ENCODE data around the gene ECHS1. TPM values are rescaled to one million over a fixed set of nuclear protein-coding genes. Genes with fewer than 3 reads are reported as not detected.

Gene ECHS1
- total RNA-seq, 1 donor from 2014 or later, result 77.4 TPM

DNA sequence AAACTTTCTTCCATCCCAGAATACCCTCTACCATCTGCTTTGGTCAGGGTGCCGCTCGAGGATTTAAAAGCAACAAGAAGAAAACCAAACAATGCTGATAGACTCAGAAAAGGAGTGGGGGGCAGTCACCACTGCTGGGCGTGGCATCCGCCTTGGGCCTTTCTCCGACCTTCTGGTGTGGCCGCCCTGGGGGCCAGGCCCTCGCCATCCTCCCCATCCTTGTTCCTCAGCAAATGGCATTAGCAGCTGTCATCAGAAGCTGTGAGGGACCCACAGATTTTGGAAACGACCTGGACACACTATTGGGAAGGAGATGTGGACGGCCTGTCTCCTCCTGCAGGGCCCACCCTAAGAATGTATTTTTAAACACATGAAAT is 60.4 kb downstream of the ECHS1 start:
- H3K9me3 Mint-ChIP-seq, result no peaks in the 10 kb centered on the region
- H3K9me3 ChIP-seq (ENCODE audit: low read depth), result no peaks in the 10 kb centered on the region

More for the DNA sequence above, 60.4 kb downstream of the ECHS1 start:
- Histone ChIP-seq H3K4me3 (no peak overlapping the region), H2AFZ (replicated peaks) (no peak overlapping the region), H3K27ac (no peak overlapping the region), H3K9ac (no peak overlapping the region), H3K36me3 (no peaks in the 10 kb centered on the region), H3K4me1 (peaks cover 1% of the 10 kb centered on the region), H3K79me2 (ENCODE audit: low read depth) (peaks cover 8% of the 10 kb centered on the region), H3F3A (ENCODE audit: low read depth) (peaks cover 8% of the 10 kb centered on the region), H4K20me1 (ENCODE audit: low read depth) (peaks cover 15% of the 10 kb centered on the region), H3K4me2 (no peak overlapping the region), H3K27me3 (no peaks in the 10 kb centered on the region)
- H3K27me3 Mint-ChIP-seq (ENCODE audit: insufficient read depth, low read depth), result peaks cover 5% of the 10 kb centered on the region
- no peak overlapping the region for H3K4me3 Mint-ChIP-seq
- no peak for DNase-seq (ENCODE audit: low spot score)
- TF ChIP-seq, protein P1, sequence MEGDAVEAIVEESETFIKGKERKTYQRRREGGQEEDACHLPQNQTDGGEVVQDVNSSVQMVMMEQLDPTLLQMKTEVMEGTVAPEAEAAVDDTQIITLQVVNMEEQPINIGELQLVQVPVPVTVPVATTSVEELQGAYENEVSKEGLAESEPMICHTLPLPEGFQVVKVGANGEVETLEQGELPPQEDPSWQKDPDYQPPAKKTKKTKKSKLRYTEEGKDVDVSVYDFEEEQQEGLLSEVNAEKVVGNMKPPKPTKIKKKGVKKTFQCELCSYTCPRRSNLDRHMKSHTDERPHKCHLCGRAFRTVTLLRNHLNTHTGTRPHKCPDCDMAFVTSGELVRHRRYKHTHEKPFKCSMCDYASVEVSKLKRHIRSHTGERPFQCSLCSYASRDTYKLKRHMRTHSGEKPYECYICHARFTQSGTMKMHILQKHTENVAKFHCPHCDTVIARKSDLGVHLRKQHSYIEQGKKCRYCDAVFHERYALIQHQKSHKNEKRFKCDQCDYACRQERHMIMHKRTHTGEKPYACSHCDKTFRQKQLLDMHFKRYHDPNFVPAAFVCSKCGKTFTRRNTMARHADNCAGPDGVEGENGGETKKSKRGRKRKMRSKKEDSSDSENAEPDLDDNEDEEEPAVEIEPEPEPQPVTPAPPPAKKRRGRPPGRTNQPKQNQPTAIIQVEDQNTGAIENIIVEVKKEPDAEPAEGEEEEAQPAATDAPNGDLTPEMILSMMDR (IDR thresholded peaks at IDR 0.05), result no peak
- no peak for TF ChIP-seq EZH2 (IDR thresholded peaks at IDR 0.05)
- no peak for TF ChIP-seq EZH2phosphoT487 (IDR thresholded peaks at IDR 0.05)
- peaks cover 12% of the 10 kb centered on the region for H3K36me3 Mint-ChIP-seq
- peaks cover 11% of the 10 kb centered on the region for H3K4me1 Mint-ChIP-seq
- H3K27ac Mint-ChIP-seq, result no peak overlapping the region

Small RNA genes within 50 kb of the gene (microRNA-seq; reads per million reads assigned to microRNA genes)
- gene MIR3944, result 1.6 reads per million

Small RNA genes within 50 kb of the gene (small RNA-seq; reads per million reads assigned to genes)
- gene AL360181.4, result not detected
- gene BANF1P2, result not detected
- not detected for gene MIR3944

Other genes with a start within 250 kb of the ECHS1 start
- gene KNDC1, start 213.1 kb downstream of the ECHS1 start, total RNA-seq (ENCODE audit: low replicate concordance), result 1.8 and 5.6 TPM in 2 replicates
- not detected in 2 replicates for gene UTF1, start 143.1 kb downstream of the ECHS1 start, total RNA-seq (ENCODE audit: low replicate concordance)
- gene VENTX, start 135.5 kb downstream of the ECHS1 start, total RNA-seq (ENCODE audit: low replicate concordance), result 1.0 TPM in 1 of 2 replicates, not detected in the other
- gene ADAM8, start 96.5 kb downstream of the ECHS1 start, total RNA-seq (ENCODE audit: low replicate concordance), result 3.2 and 3.3 TPM in 2 replicates
- 54.8 and 55.4 TPM in 2 replicates for gene TUBGCP2, start 64.5 kb downstream of the ECHS1 start, total RNA-seq (ENCODE audit: low replicate concordance)
- 34.4 and 44.4 TPM in 2 replicates for gene ZNF511, start 64.4 kb downstream of the ECHS1 start, total RNA-seq (ENCODE audit: low replicate concordance)
- 1.6 TPM in 1 of 2 replicates, not detected in the other for gene CALY, start 36.5 kb downstream of the ECHS1 start, total RNA-seq (ENCODE audit: low replicate concordance)
- gene PRAP1, start 26.0 kb downstream of the ECHS1 start, total RNA-seq (ENCODE audit: low replicate concordance), result 0.62 TPM in 1 of 2 replicates, not detected in the other
- 9.3 and 20.5 TPM in 2 replicates for gene FUOM, start 15.3 kb downstream of the ECHS1 start, total RNA-seq (ENCODE audit: low replicate concordance)
- 4.6 and 8.2 TPM in 2 replicates for gene PAOX, start 5.9 kb upstream of the ECHS1 start, total RNA-seq (ENCODE audit: low replicate concordance)
- gene MTG1, start 20.8 kb upstream of the ECHS1 start, total RNA-seq (ENCODE audit: low replicate concordance), result 28.0 and 28.8 TPM in 2 replicates
- gene SPRN, start 51.3 kb upstream of the ECHS1 start, total RNA-seq (ENCODE audit: low replicate concordance), result 0.06 and 0.12 TPM in 2 replicates
- 0.49 and 1.1 TPM in 2 replicates for gene SCART1, start 80.6 kb upstream of the ECHS1 start, total RNA-seq (ENCODE audit: low replicate concordance)
- gene CYP2E1, start 154.0 kb upstream of the ECHS1 start, total RNA-seq (ENCODE audit: low replicate concordance), result 0.36 and 0.50 TPM in 2 replicates
- gene SYCE1, start 192.2 kb upstream of the ECHS1 start, total RNA-seq (ENCODE audit: low replicate concordance), result not detected in 2 replicates